GM21515 (cell line): ENCODE data around the gene NES.

Source experiments
- ATAC-seq: cut with Tn5 transposase; IDR thresholded peaks from one replicate; pipeline ENCODE4 v1.9.1; 2021; ENCODE audit not compliant: unreplicated experiment

NES gene

GRCh38 chr1:156625436-156626078, 51.6 kb downstream of the NES start:
- no peak for ATAC-seq

- no peak for ATAC-seq
Observed at GRCh38 chr1:156624814-156625435, 52.3 kb downstream of the NES start.

GRCh38 chr1:156623946-156624813, 53.0 kb downstream of the NES start:
- ATAC-seq = no peak

- no peak for ATAC-seq
Observed at GRCh38 chr1:156622581-156623297, 54.5 kb downstream of the NES start.

GRCh38 chr1:156619582-156619955, 57.6 kb downstream of the NES start:
- no peak for ATAC-seq

- no peak for ATAC-seq
Observed at GRCh38 chr1:156618853-156619581, 58.2 kb downstream of the NES start, which contains the start of gene HAPLN2. Gene HAPLN2, plus strand, starts transcription at chr1:156619415. Its CDS starts 4,076 bp downstream, at chr1:156623491.
